ENCODE results near the gene TRIM59. TPM values are rescaled to one million over a fixed set of nuclear protein-coding genes. Genes with fewer than 3 reads are reported as not detected.

Gene TRIM59
- total RNA-seq, 4 donors from 2014 or later: 1.7 to 6.7 (median 4.1) TPM

DNA sequence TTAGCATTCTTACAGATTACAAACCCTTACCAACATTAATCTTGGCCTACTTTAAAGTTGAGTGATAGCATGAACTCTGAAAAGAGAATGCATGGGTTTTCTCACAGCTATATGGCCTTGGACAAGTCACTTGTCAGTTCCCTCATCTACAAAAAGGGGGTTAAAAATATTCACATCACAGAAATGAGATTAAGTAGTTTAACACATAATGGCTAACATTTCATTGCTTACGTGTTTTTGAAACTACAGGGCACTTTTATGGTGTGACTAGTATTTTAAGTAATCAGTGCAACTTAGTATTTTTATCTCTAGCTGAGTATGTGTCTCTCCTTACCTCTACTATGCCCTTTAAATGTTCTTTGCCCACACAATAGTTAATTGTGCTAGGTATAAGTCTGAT is 13.8 kb downstream of the TRIM59 start:
- H3K36me3 ChIP-seq: peaks cover 0 to 37% (median 0%) of the 10 kb centered on the region in 3 donors
- no peaks in the 10 kb centered on the region for H3K27me3 ChIP-seq
- no peak overlapping the region for H3K27ac ChIP-seq
- H3K9me3 ChIP-seq: no peaks in the 10 kb centered on the region
- no peak for DNase-seq
- no peak for TF ChIP-seq POLR2A (IDR thresholded peaks at IDR 0.05)
- TF ChIP-seq, protein P1, sequence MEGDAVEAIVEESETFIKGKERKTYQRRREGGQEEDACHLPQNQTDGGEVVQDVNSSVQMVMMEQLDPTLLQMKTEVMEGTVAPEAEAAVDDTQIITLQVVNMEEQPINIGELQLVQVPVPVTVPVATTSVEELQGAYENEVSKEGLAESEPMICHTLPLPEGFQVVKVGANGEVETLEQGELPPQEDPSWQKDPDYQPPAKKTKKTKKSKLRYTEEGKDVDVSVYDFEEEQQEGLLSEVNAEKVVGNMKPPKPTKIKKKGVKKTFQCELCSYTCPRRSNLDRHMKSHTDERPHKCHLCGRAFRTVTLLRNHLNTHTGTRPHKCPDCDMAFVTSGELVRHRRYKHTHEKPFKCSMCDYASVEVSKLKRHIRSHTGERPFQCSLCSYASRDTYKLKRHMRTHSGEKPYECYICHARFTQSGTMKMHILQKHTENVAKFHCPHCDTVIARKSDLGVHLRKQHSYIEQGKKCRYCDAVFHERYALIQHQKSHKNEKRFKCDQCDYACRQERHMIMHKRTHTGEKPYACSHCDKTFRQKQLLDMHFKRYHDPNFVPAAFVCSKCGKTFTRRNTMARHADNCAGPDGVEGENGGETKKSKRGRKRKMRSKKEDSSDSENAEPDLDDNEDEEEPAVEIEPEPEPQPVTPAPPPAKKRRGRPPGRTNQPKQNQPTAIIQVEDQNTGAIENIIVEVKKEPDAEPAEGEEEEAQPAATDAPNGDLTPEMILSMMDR (IDR thresholded peaks at IDR 0.05): no peak
- H3K4me1 ChIP-seq: no peaks in the 10 kb centered on the region
- H3K4me3 ChIP-seq: no peak overlapping the region

DNA sequence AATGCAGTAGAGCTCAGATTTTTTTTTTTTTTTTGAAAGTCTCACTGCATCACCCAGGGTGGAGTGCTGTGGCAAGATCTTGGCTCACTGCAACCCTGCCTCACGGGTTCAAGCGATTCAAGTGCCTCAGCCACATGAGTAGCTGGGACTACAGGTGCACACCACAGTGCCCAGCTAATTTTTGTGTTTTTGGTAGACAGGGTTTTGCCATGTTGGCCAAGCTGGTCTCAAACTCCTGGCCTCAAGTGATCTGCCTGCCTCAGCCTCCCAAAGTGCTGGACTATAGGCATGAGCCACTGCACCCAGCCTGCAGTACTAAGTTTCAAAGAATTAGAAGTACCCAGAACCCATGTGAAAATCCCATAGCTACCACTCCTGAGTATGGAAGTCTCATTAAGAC is 14.5 kb downstream of the TRIM59 start:
- Histone ChIP-seq H3K4me1 (no peaks in the 10 kb centered on the region), H3K9me3 (no peaks in the 10 kb centered on the region)

DNA sequence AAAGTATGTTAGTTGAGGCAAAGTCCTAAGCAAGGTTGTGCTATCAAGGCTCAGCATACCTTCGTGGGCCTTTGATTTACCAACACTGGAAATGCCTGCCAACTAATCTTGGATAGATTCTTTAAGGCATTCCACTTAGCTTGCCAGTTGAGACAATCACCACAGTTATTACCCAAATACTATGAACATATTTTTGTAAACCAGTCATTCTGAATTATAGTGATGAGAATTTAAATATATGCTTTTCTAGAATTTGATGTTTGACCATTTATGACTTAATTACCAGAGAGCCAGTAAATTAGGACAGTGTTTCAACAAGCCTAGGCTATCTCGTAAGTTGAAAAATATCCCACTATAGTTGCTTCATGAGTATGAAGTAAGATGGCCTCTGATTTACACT is 15.5 kb downstream of the TRIM59 start:
- Histone ChIP-seq H3K4me3 (no peak overlapping the region), H3K27ac (no peak overlapping the region), H3K36me3 (peaks cover 0 to 54% (median 0%) of the 10 kb centered on the region in 3 donors), H3K27me3 (no peaks in the 10 kb centered on the region), H3K4me1 (no peaks in the 10 kb centered on the region), H3K9me3 (no peaks in the 10 kb centered on the region)
- no peak for DNase-seq
- TF ChIP-seq, protein P1 (IDR thresholded peaks at IDR 0.05): no peak
- no peak for TF ChIP-seq POLR2A (IDR thresholded peaks at IDR 0.05)

More for the DNA sequence above, 14.5 kb downstream of the TRIM59 start:
- Histone ChIP-seq H3K4me3 (no peak overlapping the region), H3K36me3 (peaks cover 0 to 44% (median 0%) of the 10 kb centered on the region in 3 donors), H3K27me3 (no peaks in the 10 kb centered on the region), H3K27ac (no peak overlapping the region)
- TF ChIP-seq POLR2A (IDR thresholded peaks at IDR 0.05): no peak
- TF ChIP-seq, protein P1 (IDR thresholded peaks at IDR 0.05): no peak
- no peak for DNase-seq

DNA sequence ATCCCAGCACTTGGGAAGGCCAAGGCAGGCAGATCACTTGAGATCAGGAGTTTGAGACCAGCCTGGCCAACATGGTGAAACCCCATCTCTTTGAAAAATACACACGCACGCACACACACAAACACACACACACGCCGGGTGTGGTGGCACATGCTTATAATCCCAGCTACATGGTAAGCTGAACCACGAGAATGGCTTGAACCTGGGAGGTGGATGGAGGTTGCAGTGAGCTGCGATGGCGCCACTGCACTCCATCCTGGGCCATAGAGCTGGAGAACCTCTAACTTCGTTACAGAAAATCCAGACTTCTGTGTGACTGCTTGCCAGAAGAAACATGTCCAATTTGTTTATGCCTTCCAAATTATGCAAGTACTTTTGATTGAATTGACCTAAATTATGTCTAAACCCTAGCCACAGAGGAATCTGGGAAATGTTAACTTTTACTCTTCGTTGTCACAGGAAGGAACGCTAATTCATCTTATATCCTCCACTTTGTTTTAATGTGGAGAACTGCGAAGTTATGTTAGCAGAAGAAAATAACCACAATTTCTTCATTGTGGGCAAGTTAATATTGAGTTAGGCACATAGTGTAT is 21.7 kb downstream of the TRIM59 start:
- peaks cover 0 to 75% (median 0%) of the 10 kb centered on the region in 3 donors for H3K36me3 ChIP-seq
- no peak overlapping the region for H3K4me3 ChIP-seq
- TF ChIP-seq, protein P1 (IDR thresholded peaks at IDR 0.05): no peak
- TF ChIP-seq POLR2A (IDR thresholded peaks at IDR 0.05): no peak

DNA sequence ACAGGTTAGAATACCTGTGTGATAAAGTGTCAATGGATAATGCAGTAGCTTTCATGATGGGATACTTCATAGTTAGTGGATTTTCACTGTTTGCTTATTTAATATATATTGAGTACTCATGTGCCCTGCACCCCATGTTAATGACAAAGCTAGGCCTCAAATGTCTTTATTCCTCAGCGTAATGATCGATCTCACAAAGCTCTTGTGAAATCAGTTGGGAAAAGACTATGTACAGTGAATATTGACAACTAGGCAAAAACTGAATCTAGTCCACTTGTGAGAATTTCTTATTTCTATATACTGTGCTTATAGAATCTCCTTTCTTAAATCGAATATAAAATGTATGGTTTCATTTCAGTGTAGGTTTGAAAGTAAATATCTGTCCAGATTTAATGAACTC is 32.3 kb downstream of the TRIM59 start:
- Histone ChIP-seq H3K4me1 (no peaks in the 10 kb centered on the region), H3K4me3 (no peak overlapping the region), H3K9me3 (no peaks in the 10 kb centered on the region), H3K27me3 (no peaks in the 10 kb centered on the region), H3K27ac (no peak overlapping the region), H3K36me3 (peaks cover 0 to 60% (median 0%) of the 10 kb centered on the region in 3 donors)
- no peak for TF ChIP-seq POLR2A (IDR thresholded peaks at IDR 0.05)
- TF ChIP-seq, protein P1 (IDR thresholded peaks at IDR 0.05): no peak
- no peak for DNase-seq

More for the DNA sequence above, 21.7 kb downstream of the TRIM59 start:
- Histone ChIP-seq H3K9me3 (no peaks in the 10 kb centered on the region), H3K4me1 (no peaks in the 10 kb centered on the region), H3K27me3 (no peaks in the 10 kb centered on the region), H3K27ac (no peak overlapping the region)
- no peak for DNase-seq
